Mesenchymal stem cell (in vitro differentiated cells and primary cell): Measurements from ENCODE around the gene BRAT1.
A peak's percentile ranks its signal among the peaks of the same experiment; 100 is the strongest.

Source experiments
- DNase-seq: peaks from one replicate; pipeline ENCODE4 v3.0.0-alpha.2; 2013
- H2AFZ ChIP-seq: one replicate; pipeline ENCODE4 v1.6.1; 2013; ENCODE audit warnings: low read depth, mild to moderate bottlenecking, control low read depth, inconsistent platforms, low read length, moderate library complexity
- H2AK5ac ChIP-seq: 2 replicates; pipeline ENCODE4 v1.6.1; 2013; ENCODE audit warnings: low read length, moderate library complexity, mild to moderate bottlenecking, inconsistent platforms; ENCODE audit not compliant: severe bottlenecking
- H2BK120ac ChIP-seq: one replicate; pipeline ENCODE4 v1.6.1; 2013; ENCODE audit warnings: low read depth, mild to moderate bottlenecking, inconsistent platforms, low read length, moderate library complexity
- H2BK12ac ChIP-seq, 2 experiments: one replicate each; pipeline ENCODE4 v1.6.1; 2013; ENCODE audit warnings: inconsistent platforms in 2 of 2, low read length in 2 of 2, mild to moderate bottlenecking in 2 of 2, moderate library complexity in 2 of 2, control low read depth in 1 of 2
- H2BK15ac ChIP-seq: one replicate; pipeline ENCODE4 v1.6.1; 2013; ENCODE audit warnings: mild to moderate bottlenecking, low read depth, inconsistent platforms; ENCODE audit not compliant: poor library complexity, severe bottlenecking
- H2BK5ac ChIP-seq: 2 replicates; pipeline ENCODE4 v1.6.1; 2013; ENCODE audit warnings: low read depth, mild to moderate bottlenecking, low read length, control low read depth, inconsistent platforms; ENCODE audit not compliant: poor library complexity, severe bottlenecking
- H3K14ac ChIP-seq, 2 experiments: one replicate each; pipeline ENCODE4 v1.6.1; 2013; ENCODE audit warnings: inconsistent platforms in 2 of 2, low read length in 2 of 2, control low read depth in 1 of 2, mild to moderate bottlenecking in 1 of 2, moderate library complexity in 1 of 2
- H3K18ac ChIP-seq, 2 experiments: one replicate each; pipeline ENCODE4 v1.6.1; 2013; ENCODE audit warnings: inconsistent platforms in 2 of 2, low read length in 2 of 2, control low read depth in 1 of 2, low read depth in 1 of 2, mild to moderate bottlenecking in 1 of 2
- H3K23ac ChIP-seq, 2 experiments: one replicate each; pipeline ENCODE4 v1.6.1; 2013; ENCODE audit warnings: inconsistent platforms in 2 of 2, low read length in 2 of 2, mild to moderate bottlenecking in 2 of 2, moderate library complexity in 2 of 2, control low read depth in 1 of 2
- H3K27ac ChIP-seq: 2 replicates; pipeline ENCODE4 v1.5.1; 2013; ENCODE audit warnings: mild to moderate bottlenecking, moderate library complexity, low read length, control low read depth, inconsistent platforms; ENCODE audit not compliant: poor library complexity, severe bottlenecking
- H3K27me3 ChIP-seq, 2 experiments: 2 replicates each; pipeline versions ENCODE4 v1.6.1 to v1.7.0; 2013; ENCODE audit warnings: low read length in 2 of 2, mild to moderate bottlenecking in 2 of 2, moderate library complexity in 2 of 2, control low read depth in 1 of 2, inconsistent platforms in 1 of 2; ENCODE audit not compliant: control insufficient read depth in 1 of 2, insufficient read depth in 1 of 2
- H3K36me3 ChIP-seq, 2 experiments: 2 replicates each; pipeline versions ENCODE4 v1.6.1 to v1.7.0; 2013; ENCODE audit warnings: low read length in 2 of 2, control low read depth in 1 of 2, inconsistent platforms in 1 of 2, low read depth in 1 of 2, mild to moderate bottlenecking in 1 of 2; ENCODE audit not compliant: insufficient read depth in 2 of 2, control insufficient read depth in 1 of 2
- H3K4ac ChIP-seq, 2 experiments: one replicate each; pipeline ENCODE4 v1.6.1; 2013; ENCODE audit warnings: inconsistent platforms in 2 of 2, low read length in 2 of 2, mild to moderate bottlenecking in 2 of 2, moderate library complexity in 2 of 2, control low read depth in 1 of 2, low read depth in 1 of 2
- H3K4me1 ChIP-seq: 2 replicates; pipeline ENCODE4 v1.6.1; 2013; ENCODE audit warnings: low read depth, low read length, control low read depth; ENCODE audit not compliant: control insufficient read depth, insufficient read depth
- H3K4me2 ChIP-seq: 2 replicates; pipeline ENCODE4 v1.6.1; 2013; ENCODE audit warnings: low read length, mild to moderate bottlenecking, inconsistent platforms; ENCODE audit not compliant: poor library complexity, severe bottlenecking
- H3K4me3 ChIP-seq, 2 experiments: 2 replicates each; pipeline versions ENCODE4 v1.5.1 to v1.7.0; 2013; ENCODE audit warnings: low read length in 2 of 2, mild to moderate bottlenecking in 2 of 2, control low read depth in 1 of 2, low read depth in 1 of 2; ENCODE audit not compliant: insufficient read depth in 1 of 2
- H3K79me1 ChIP-seq: replicated peaks from 2 replicates; pipeline ENCODE4 v1.6.1; 2013; ENCODE audit warnings: mild to moderate bottlenecking, control low read depth, low read length, inconsistent platforms; ENCODE audit not compliant: poor library complexity, severe bottlenecking
- H3K9ac ChIP-seq: 2 replicates; pipeline ENCODE4 v1.7.0; 2013; ENCODE audit warnings: mild to moderate bottlenecking, low read length, moderate library complexity
- H3K9me3 ChIP-seq: 2 replicates; pipeline ENCODE4 v1.7.0; 2013; ENCODE audit warnings: mild to moderate bottlenecking, low read length; ENCODE audit not compliant: control insufficient read depth
- H4K8ac ChIP-seq: one replicate; pipeline ENCODE4 v1.6.1; 2013; ENCODE audit warnings: inconsistent platforms, mild to moderate bottlenecking, low read length, moderate library complexity
- H4K91ac ChIP-seq: one replicate; pipeline ENCODE4 v1.6.1; 2013; ENCODE audit warnings: mild to moderate bottlenecking, low read length, inconsistent platforms
- WGBS: methylation state at CpG from one replicate; pipeline ENCODE4 v1.1.7; 2013; ENCODE audit warnings: mixed read lengths; 5-methylcytosine and 5-hydroxymethylcytosine counted together

Gene BRAT1

GRCh38 chr7:2495418-2496299 lies 59.7 kb downstream of the BRAT1 start:
- H3K4me3 ChIP-seq, result no peak overlapping the region
- no peak overlapping the region for H3K27ac ChIP-seq
- no peak overlapping the region for H3K9ac ChIP-seq
- H2BK5ac ChIP-seq, result no peak overlapping the region
- H3K23ac ChIP-seq, result no peak overlapping the region
- 65% methylated on average over 17 of the region's 25 CpGs for WGBS
- H3K18ac ChIP-seq, result no peak overlapping the region
- H3K9me3 ChIP-seq, result no peaks in the 10 kb centered on the region
- H3K4me1 ChIP-seq, result peaks cover 19% of the 10 kb centered on the region
- H2BK15ac ChIP-seq, result no peak overlapping the region
- no peak overlapping the region for H3K14ac ChIP-seq
- no peak overlapping the region for H2BK120ac ChIP-seq
- H4K91ac ChIP-seq, result no peak overlapping the region
- no peaks in the 10 kb centered on the region for H3K36me3 ChIP-seq
- H3K27me3 ChIP-seq, result peaks cover 0 to 38% of the 10 kb centered on the region in 2 experiments
- H2BK12ac ChIP-seq, result no peak overlapping the region
- no peak overlapping the region for H2AFZ ChIP-seq
- H4K8ac ChIP-seq, result no peak overlapping the region
- no peak overlapping the region for H3K4me2 ChIP-seq
- no peak overlapping the region for H3K4ac ChIP-seq
- H3K79me1 ChIP-seq, result no peaks in the 10 kb centered on the region
- no peak overlapping the region for H2AK5ac ChIP-seq
- DNase-seq, result no peak

DNA sequence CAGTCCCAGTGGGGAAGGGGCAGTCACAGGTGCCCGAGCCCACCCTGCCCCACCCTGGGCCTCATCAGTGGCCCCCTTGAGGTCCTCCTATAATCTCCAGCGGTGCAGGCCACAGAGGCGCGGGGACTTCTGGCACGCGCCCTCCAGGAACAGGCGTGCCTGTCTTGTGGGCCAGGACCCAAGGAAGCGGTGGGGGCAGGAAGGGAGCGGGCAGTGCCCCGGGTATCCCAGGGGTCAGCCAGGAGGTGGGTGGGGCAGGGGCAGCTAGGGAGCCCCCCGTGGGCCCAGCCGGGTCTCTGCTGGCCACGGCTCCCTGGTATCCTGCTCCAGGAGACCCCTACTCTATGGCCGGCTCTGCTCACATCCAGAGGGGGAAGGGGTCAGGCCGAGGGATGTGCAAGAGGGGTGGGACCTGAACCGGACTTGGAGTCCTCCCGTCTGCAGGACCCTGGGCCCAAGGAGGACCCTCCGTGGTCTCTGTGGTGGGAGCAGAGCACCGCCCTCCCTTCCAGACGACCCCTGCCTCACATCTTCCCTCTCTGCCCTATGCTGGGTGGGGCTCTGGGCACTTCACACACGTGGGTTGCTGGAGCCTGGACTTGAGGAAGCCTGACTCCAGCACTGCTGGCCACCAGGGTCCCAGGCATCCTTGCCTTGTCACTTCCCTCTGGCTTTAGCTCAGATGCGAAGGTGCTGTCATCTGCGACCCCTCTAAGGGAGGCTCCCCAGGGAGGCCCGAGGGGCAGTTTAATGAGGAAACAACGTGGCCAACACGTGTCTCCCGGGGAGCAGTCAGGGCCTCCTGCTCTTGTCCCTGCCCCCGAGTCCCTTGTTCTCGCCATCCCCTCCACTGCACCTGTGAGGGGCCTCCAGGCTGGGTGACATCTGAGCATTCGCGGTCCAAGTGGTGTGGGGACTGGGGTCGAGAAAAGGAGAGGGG lies 60.9 kb downstream of the BRAT1 start:
- H2BK15ac ChIP-seq, result no peak overlapping the region
- 72% methylated on average over 32 of the region's 32 CpGs for WGBS
- no peak overlapping the region for H3K23ac ChIP-seq
- no peak overlapping the region for H3K4me3 ChIP-seq
- H3K4me1 ChIP-seq, result peaks cover 15% of the 10 kb centered on the region
- no peaks in the 10 kb centered on the region for H3K36me3 ChIP-seq
- no peak overlapping the region for H4K91ac ChIP-seq
- H3K4ac ChIP-seq, result peak overlapping the region in 1 of 2 experiments; percentile 6
- no peak overlapping the region for H2BK5ac ChIP-seq
- H2BK12ac ChIP-seq, result no peak overlapping the region
- no peak overlapping the region for H4K8ac ChIP-seq
- H2AFZ ChIP-seq, result no peak overlapping the region
- H3K9ac ChIP-seq, result no peak overlapping the region
- H2BK120ac ChIP-seq, result no peak overlapping the region
- H3K14ac ChIP-seq, result no peak overlapping the region
- DNase-seq, result no peak
- H3K27me3 ChIP-seq, result peaks cover 0 to 36% of the 10 kb centered on the region in 2 experiments
- no peak overlapping the region for H3K27ac ChIP-seq
- no peaks in the 10 kb centered on the region for H3K9me3 ChIP-seq
- no peak overlapping the region for H2AK5ac ChIP-seq
- no peak overlapping the region for H3K4me2 ChIP-seq
- no peak overlapping the region for H3K18ac ChIP-seq
- H3K79me1 ChIP-seq, result no peaks in the 10 kb centered on the region

GRCh38 chr7:2493205-2494164 lies 61.8 kb downstream of the BRAT1 start:
- Histone ChIP-seq H3K27ac (no peak overlapping the region), H2BK5ac (no peak overlapping the region), H2BK15ac (no peak overlapping the region), H3K9me3 (no peaks in the 10 kb centered on the region), H3K4me1 (peaks cover 10% of the 10 kb centered on the region), H2AFZ (no peak overlapping the region), H2BK120ac (no peak overlapping the region), H4K8ac (no peak overlapping the region), H3K23ac (no peak overlapping the region), H3K18ac (no peak overlapping the region), H2BK12ac (no peak overlapping the region), H2AK5ac (no peak overlapping the region), H3K4ac (no peak overlapping the region), H3K4me2 (no peak overlapping the region), H3K4me3 (no peak overlapping the region), H3K9ac (no peak overlapping the region), H3K27me3 (peaks cover 0 to 29% of the 10 kb centered on the region in 2 experiments), H4K91ac (no peak overlapping the region), H3K36me3 (no peaks in the 10 kb centered on the region), H3K14ac (no peak overlapping the region), H3K79me1 (no peaks in the 10 kb centered on the region)
- DNase-seq, result no peak
- 57% methylated on average over 9 of the region's 11 CpGs for WGBS
